ENCODE results near the gene OR52I2.

Gene OR52I2

GRCh38 chr11:4581443-4581842 is at the start of gene OR52I2:
TSS of gene OR52I2 (plus strand) at chr11:4581743.
- DNase-seq: no peak

DNA sequence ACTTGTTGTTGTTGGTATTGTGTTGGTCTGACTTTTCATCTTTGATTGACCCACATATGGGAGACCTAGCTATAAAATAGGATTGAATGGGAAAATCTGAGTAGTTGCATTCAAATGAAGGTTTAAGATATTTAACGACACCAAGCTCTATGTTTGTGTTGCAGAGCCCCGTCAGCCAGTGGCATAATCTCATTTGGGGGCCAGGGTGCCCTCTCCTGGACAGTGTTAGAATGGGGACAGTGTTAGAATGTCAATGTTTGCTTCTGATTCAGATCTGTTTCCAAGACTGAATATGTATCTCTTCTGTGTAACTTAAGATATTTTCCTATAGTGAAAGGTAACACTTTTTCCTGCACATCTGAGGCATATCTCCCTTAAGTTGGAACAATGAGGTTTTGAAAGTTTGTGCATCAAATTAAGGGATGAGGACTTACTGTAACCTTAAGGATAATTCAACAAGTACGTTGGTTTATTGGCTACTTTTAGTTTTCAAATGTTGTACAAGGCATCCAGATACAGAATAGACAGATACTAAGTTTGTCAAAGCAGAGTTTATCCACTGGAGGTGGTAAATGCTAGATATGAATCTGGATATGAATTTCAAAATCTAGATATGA is 41.8 kb upstream of the OR52I2 start:
- DNase-seq: no peak

DNA sequence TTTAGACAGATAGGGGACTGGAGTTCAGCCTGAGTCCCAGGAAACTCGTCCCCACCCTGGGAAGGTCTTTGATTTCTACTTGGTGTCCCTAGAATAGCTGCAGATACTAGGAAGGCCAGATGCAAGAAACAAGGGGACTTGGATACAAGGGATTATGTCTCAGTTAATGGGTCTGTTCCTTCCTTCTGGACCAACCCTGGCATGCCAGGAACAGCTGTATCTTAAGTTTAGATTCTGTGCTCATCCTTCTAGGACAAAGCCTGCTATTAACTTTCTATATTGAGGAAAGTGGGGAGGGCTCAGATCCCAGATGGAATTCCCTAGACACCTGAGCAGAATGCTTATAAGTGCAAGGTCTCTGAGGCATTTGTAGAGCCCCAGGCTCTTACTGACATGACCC is 40.5 kb upstream of the OR52I2 start:
- DNase-seq: no peak

DNA sequence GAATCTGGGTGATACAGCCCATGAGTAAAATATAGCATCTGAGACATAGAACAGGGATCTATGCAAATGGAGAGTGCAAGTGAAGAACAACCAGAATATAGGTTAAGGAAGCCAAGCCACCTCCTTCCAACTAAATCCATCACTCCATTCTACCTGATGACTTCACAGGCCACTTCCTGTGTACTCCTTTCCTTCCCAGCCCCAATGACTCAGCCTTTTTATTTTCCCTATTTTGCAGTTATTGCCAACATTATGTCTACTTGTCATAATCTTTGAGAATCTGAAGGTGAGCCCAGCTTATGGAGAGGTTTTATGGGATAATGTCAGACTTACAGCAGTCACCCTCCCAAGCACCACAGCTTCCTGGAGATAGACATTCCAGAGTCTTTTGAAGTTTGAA is 38.0 kb upstream of the OR52I2 start:
- no peak for DNase-seq

GRCh38 chr11:4544891-4545290 is 36.7 kb upstream of the OR52I2 start, which contains the start of gene OR52M1:
TSS of gene OR52M1 (plus strand) at chr11:4545191. CDS start at chr11:4545191, 0 bp downstream.
- DNase-seq: no peak

DNA sequence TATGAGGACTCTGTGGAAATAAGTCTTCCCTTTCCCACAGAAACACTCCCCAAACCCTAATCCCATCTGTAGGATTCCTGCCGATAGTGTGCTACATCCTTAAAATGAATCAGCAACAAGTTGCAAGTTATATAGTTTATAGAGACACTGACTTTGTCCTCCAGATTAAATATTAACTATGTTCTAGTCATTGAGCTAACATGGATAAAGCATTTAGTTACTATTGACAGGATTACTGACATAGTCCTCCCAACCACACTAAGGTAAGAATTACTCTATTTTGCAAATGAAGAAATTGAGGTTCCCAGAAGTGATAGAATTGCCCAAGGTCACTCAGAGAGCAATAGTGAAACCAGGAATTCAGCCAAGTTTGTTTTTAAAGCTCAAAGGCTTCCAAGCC is 34.7 kb upstream of the OR52I2 start:
- no peak for DNase-seq

DNA sequence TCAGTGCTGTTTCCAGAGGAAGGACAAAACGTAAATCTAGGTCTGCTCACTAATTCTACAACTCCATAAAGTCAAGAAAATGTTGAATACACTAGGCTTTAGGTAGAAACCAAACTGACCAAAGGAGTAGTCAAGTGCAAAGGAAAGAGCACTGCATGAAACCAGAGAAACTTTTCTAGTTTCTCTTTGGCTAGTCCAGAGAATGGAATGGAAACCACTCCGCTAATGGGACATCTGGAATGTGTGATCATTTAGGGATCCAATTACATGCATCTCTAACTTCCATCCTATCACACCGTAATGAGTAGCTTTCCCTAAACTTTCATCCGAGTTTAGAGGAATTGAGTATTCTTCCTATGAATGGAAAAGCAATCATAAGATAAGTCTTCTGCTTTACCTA is 34.1 kb upstream of the OR52I2 start:
- DNase-seq: no peak

- peak; percentile 25 for DNase-seq
Measured at GRCh38 chr11:4551346-4551979, 30.1 kb upstream of the OR52I2 start.

DNA sequence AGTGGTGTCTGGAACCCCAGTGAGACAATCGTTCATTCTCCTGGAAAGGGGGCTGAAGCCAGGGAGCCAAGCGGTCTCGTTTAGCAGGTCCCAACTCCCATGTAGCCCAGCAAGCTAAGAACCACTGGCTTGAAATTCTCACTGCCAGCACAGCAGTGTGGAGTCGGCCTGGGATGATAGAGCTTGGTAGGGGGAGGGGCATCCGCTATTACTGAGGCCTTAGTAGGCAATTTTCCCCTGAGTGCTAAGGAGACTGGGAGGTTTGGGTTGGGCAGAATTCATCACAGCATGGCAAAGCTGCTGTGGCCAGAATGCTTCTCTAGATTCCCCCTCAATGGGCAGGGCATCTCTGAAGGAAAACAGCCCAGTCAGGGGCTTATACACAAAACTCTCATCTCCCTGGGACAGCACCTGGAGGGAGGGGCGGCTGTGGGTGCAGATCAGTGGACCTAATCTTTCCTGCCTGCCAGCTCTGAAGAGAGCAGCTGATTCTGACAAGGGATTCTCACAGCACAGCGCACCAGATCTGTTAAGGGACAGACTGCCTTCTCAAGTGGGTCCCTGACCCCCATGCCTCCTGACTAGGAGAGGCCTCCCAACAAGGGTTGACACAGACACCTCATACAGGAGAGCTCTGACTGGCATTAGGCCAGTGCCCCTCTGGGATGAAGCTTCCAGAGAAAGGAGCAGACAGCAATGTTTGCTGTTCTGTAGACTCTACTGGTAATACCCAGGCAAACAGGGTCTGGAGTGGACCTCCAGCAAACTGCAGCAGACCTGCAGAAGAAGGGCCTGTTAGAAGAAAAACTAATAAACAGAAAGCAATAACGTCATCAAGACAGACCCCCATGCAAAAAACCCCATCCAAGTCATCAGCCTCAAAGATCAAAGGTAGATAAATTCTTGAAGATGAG is 21.8 kb upstream of the OR52I2 start:
- no peak for DNase-seq

DNA sequence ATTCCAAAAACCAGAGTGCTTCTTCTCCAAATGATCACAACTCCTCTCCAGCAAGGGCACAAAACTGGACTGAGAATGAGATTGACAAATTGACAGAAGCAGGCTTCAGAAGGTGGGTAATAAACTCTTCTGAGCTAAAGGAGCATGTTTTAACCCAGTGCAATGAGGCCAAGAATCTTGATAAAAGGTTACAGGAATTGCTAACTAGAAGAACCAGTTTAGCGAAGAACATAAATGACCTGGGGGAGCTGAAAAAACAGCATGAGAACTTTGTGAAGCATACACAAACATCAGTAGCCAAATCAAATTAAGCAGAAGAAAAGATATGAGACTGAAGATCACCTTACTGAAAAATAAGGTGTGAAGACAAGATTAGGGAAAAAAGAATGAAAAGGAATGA is 21.1 kb upstream of the OR52I2 start:
- no peak for DNase-seq

- no peak for DNase-seq
Measured at GRCh38 chr11:4565371-4565770, 16.2 kb upstream of the OR52I2 start.

GRCh38 chr11:4569075-4569474 is 12.5 kb upstream of the OR52I2 start:
- no peak for DNase-seq

DNA sequence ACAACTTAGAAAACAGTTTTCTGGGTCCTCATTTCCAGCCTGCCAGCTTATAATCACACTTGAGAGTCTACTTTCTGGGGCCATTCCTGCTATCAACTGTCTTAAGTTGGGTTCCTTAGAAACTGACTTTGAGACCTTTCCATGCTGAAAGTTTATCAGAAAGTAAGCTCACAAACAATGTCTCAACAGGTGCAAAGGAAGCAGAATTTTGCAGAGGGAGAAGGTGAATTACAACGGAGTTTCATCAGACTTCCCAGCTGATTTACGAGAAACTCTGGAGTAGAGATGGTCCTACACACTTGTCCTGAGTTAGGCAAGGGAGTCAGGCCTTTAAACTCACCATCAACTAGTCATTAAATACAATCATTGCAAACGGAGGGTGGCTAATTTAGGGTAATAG is 4.7 kb upstream of the OR52I2 start:
- DNase-seq: no peak

- no peak for DNase-seq
Measured at GRCh38 chr11:4577761-4578160, 3.8 kb upstream of the OR52I2 start.

DNA sequence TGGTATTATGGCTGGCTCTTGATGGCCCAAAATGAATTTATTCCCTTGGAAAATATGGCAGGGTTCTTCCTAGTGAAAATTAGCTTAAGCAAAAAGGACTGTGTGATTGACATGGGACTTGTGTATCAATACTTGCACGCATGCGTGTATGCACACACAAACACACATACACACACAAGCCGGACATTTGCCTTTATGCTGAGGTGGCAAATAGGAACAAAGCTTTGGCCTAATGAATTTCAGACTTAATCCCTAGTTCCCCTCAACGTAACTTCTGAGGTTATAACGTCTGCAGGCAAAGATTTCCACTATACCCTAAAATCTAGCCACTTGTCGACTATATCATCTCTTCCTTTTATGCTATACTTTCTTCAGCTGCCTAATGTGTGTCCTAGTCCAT is 2.9 kb upstream of the OR52I2 start:
- no peak for DNase-seq

GRCh38 chr11:4580124-4580523 is 1.4 kb upstream of the OR52I2 start:
- no peak for DNase-seq

GRCh38 chr11:4589017-4589416 is 7.5 kb downstream of the OR52I2 start:
- DNase-seq: no peak

- no peak for DNase-seq
Measured at GRCh38 chr11:4593739-4594138, 12.2 kb downstream of the OR52I2 start, which contains the start of gene OR52I1. TSS of gene OR52I1 (plus strand) at chr11:4594039. CDS start at chr11:4594039, 0 bp downstream.

DNA sequence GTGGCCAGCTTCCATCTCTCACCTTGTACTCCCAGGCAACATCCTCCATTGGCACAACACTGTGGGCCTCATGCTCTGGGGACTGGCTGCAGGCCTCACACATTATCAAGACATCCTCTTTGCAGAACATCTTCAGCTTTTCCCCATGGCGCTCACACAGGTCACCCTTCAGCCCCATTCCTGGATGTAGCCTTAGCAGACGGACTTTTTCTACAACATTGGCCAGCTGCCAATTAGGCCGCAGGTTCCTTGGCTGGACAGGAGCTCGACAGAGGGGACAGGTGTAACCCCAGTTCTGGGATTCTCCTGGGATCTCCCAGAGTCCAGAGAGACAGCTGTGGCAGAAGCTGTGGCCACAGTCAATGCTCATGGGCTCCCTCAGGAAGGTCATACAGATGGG is 23.5 kb downstream of the OR52I2 start:
- no peak for DNase-seq

- peak; percentile 15 for DNase-seq
Measured at GRCh38 chr11:4606231-4607015, 24.9 kb downstream of the OR52I2 start.

DNA sequence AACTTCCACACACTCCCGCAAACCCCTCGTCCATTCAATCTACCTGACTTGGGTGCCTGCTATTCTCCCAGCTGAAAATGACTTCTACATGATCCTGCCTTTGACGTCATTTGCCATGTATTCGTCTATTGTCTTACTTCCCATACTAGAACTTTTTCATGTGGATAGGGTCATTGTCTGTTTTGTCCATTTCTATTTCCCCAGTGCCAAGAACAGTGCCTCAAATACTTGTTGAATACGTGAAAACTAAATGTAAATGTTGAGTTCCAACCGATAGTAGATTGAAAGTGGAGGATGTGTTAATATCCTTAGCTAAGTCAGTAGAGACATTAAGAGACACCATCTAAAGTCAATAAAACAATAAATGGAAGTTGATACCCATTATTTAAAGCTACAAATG is 25.6 kb downstream of the OR52I2 start:
- DNase-seq: no peak

DNA sequence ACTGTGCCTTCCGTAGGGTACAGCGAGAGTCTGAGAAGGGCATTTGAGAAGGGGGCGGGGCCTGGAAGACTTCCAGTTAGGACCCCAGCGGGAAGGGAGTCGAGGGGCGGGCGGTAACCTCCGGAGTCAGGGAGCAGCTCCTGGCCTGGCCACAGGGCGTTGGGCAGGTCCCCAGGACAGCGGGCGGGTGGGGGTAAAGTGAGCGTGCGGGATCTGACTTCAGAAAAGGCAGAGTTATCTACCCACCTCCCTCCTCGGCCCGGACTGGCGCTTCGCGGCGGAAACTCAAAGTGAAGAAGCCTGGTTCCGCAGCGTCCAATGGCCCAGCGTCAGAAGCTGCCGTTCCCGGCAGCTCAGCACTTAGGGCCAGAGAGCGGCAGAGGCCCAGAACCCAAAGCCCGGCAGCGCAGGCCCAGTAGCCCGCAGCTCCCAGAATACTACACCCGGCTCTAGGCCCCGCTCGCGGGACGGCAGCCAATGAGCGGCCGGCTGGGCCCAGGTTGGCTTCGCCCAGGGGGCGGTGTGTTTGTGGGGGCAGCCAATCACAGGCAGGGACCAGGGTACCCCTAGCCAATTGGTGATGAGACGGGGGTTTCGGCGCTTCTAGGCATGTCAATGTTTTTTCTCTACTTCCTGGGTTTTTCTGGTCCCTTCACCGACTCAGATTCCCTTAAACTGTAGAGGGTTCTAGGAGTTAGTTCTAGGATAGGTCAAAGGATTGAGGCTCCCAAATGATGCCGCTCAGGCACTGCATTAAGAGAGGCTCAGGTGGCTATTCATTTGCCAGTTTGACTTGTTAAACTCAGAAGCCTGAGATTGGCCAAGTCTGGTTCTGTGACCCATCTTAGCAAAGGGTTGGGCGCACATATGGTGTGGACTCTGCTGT is 26.5 kb downstream of the OR52I2 start, which contains the start of gene TRIM68:
Gene TRIM68 (minus strand): TSS at position 451 of the 886 bp plus-strand sequence. CDS start 2,727 bp downstream, outside the sequence.
- DNase-seq: peak; percentile 93

Data from MV-4-11 (cell line).